ENCODE measurements around the gene DIRAS2.
A peak's percentile ranks its signal among the peaks of the same experiment; 100 is the strongest.

Gene DIRAS2, protein sequence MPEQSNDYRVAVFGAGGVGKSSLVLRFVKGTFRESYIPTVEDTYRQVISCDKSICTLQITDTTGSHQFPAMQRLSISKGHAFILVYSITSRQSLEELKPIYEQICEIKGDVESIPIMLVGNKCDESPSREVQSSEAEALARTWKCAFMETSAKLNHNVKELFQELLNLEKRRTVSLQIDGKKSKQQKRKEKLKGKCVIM

DNA sequence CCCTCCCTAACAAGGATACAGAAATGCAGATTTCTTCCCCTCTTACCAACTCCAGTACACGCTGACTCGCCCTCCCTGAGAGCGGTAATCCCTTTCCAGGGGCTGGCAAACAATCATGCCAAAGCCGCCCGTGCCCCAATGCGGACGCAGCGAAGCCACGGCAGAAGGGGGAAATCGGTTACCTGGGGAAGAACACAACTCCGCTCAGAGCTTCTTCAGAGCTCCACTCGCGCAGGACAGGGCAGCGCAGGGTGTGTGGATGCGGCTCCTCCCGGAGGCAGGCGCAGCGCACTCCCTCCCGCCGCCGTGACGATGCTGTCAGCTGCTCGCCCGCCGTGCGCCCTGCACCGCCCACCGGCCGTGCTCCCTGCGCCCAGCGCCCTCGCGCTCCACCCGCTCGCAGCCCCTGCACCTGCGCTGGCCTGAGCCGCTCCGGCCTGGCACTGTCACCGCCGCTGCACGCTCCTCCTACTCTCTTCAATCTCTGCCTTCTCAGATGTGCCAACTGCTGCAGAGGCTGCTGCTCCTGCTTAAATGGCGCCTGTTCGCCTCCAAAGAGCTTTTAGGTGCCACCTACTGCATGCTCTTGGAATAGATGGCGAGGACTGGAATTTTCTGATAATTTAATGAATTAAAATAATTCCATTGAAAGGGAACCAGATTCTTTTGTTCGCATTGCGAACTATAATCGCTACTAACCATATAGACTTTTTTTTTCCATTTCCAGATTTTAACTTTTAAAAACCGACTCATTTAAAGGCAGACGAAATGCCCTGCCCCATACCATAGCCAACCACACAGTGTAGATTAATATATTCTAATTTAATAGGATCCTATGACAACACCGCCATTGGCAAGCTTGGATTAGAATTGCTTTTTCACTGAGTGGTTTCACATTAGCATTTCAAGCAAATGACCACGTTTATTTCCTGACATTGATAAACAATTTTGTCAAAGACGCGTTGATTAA is at the start of gene DIRAS2:
Gene DIRAS2, minus strand, starts transcription at position 255 of the 970 bp plus-strand sequence. CDS start 28,997 bp downstream, outside the sequence.
- Histone ChIP-seq H3K36me3 (replicated peaks) (no peaks in the 10 kb centered on the region), H3K27ac (no peak within 1 kb of the TSS), H3K4me3 (ENCODE audit: low read depth, low read length) (peak within 1 kb of the TSS; percentile 39), H3K27me3 (replicated peaks) (peaks cover 10% of the 10 kb centered on the region)
- in situ Hi-C loops (cut with HindIII; ENCODE audit: low pct_ligation_motif_present, low sequenced_read_pairs) = no loop called here
- TF ChIP-seq, protein P1, sequence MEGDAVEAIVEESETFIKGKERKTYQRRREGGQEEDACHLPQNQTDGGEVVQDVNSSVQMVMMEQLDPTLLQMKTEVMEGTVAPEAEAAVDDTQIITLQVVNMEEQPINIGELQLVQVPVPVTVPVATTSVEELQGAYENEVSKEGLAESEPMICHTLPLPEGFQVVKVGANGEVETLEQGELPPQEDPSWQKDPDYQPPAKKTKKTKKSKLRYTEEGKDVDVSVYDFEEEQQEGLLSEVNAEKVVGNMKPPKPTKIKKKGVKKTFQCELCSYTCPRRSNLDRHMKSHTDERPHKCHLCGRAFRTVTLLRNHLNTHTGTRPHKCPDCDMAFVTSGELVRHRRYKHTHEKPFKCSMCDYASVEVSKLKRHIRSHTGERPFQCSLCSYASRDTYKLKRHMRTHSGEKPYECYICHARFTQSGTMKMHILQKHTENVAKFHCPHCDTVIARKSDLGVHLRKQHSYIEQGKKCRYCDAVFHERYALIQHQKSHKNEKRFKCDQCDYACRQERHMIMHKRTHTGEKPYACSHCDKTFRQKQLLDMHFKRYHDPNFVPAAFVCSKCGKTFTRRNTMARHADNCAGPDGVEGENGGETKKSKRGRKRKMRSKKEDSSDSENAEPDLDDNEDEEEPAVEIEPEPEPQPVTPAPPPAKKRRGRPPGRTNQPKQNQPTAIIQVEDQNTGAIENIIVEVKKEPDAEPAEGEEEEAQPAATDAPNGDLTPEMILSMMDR (IDR thresholded peaks at IDR 0.05; ENCODE audit: low read depth, low read length, missing control alignments) = peak; percentile 56
- DNase-seq = peak; percentile 46

DNA sequence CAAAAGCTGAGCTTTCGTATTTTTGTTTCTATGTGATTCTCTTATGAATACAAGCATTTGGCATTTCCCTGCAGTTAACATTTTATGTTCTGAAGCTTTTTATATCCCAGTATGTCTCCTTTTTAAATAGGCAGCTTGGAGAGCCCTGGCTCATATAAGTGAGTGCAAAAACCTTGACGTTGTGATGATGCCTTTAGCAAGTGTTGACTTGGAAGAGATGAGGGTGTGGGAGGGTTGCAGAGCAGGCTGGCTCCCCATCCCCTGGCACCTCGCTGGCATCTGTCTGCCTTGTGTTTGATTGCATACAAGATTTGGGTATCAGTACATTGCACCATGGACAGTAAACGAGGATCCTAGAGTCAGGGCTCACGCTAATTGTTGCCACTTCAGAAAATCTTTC is 42.1 kb upstream of the DIRAS2 start:
- Histone ChIP-seq H3K27me3 (replicated peaks) (no peaks in the 10 kb centered on the region), H3K4me3 (ENCODE audit: low read depth, low read length) (no peak overlapping the region), H3K36me3 (replicated peaks) (no peaks in the 10 kb centered on the region), H3K27ac (no peak overlapping the region)
- DNase-seq = no peak
- TF ChIP-seq, protein P1 (IDR thresholded peaks at IDR 0.05; ENCODE audit: low read depth, low read length, missing control alignments) = no peak
- in situ Hi-C loops (cut with HindIII; ENCODE audit: low pct_ligation_motif_present, low sequenced_read_pairs) = no loop called here

DNA sequence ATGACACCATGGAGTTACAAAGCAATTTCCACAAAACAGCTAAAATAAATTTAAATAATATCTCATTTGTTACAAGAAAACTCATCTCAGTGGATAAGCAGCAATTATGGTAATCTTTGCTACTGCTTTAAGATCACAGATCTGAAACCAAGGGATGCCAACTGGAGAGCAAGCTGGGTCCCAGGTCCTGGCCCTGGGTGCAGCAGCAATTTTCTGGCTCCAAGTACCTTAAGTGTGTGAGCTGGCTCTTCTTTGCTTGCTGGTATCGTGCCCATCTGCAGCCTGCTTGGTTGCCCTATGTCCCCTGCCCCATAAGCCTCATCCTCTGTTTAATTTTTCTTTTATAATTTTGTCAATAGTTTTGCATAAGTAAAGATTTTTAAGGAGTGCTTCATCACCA is 41.5 kb upstream of the DIRAS2 start:
- Histone ChIP-seq H3K36me3 (replicated peaks) (no peaks in the 10 kb centered on the region), H3K27ac (no peak overlapping the region), H3K4me3 (ENCODE audit: low read depth, low read length) (no peak overlapping the region), H3K27me3 (replicated peaks) (no peaks in the 10 kb centered on the region)
- in situ Hi-C loops (cut with HindIII; ENCODE audit: low pct_ligation_motif_present, low sequenced_read_pairs) = no loop called here
- TF ChIP-seq, protein P1 (IDR thresholded peaks at IDR 0.05; ENCODE audit: low read depth, low read length, missing control alignments) = no peak
- DNase-seq = no peak

DNA sequence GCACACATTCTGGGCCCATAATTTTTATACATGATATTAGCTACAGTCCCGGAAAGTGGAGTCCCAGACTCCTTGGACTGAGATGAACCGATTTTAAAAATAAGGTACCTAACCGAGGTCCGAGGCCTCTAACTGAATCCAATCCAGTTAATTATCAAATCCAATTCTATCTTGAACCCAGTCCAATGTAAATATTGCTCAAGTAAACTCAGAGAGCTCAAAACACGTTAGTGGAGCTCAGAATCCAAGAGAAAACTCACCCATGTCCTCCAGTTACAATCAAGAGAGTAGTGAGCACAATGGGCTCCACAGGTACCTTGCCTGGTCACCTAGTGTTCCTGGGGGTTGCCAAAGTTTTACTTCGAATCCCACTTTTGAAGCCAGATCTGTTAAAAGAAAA is 37.9 kb upstream of the DIRAS2 start:
- Histone ChIP-seq H3K36me3 (replicated peaks) (no peaks in the 10 kb centered on the region), H3K27ac (no peak overlapping the region), H3K4me3 (ENCODE audit: low read depth, low read length) (no peak overlapping the region), H3K27me3 (replicated peaks) (no peaks in the 10 kb centered on the region)
- TF ChIP-seq, protein P1 (IDR thresholded peaks at IDR 0.05; ENCODE audit: low read depth, low read length, missing control alignments) = no peak
- no peak for DNase-seq
- in situ Hi-C loops (cut with HindIII; ENCODE audit: low pct_ligation_motif_present, low sequenced_read_pairs) = no loop called here

DNA sequence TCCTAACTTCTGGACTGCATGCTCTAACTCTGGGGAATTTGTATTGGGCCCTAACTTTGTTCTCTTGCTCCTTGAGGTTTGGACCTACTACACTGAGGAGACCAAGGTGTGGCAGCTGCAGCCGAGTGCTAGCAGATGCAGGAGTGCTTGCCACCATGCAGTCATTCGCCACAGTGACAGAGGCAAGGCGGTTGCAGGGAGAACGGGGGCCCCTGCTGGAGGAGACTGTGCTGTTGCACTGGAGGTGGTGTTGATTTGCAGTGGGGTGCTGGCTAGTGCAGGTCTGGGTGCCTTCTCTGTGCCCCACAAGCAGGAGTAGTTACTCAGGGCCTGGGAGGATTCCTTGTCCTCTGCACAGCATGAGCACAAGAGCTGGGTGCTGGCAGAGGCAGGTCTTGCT is 22.4 kb upstream of the DIRAS2 start:
- TF ChIP-seq, protein P1 (IDR thresholded peaks at IDR 0.05; ENCODE audit: low read depth, low read length, missing control alignments) = no peak
- Histone ChIP-seq H3K27ac (no peak overlapping the region), H3K36me3 (replicated peaks) (no peaks in the 10 kb centered on the region), H3K4me3 (ENCODE audit: low read depth, low read length) (no peak overlapping the region), H3K27me3 (replicated peaks) (no peaks in the 10 kb centered on the region)
- in situ Hi-C loops (cut with HindIII; ENCODE audit: low pct_ligation_motif_present, low sequenced_read_pairs) = no loop called here
- no peak for DNase-seq

Data from brain microvascular endothelial cell (primary cell).